IPS-18a (cell line): ENCODE results near the gene UHRF1.

Source experiments
- H3K27ac ChIP-seq: one replicate; pipeline ENCODE4 v1.5.1; 2013; ENCODE audit warnings: low read length
- H3K27me3 ChIP-seq: one replicate; pipeline ENCODE4 v1.6.1; 2013; ENCODE audit warnings: mild to moderate bottlenecking, low read length; ENCODE audit not compliant: control insufficient read depth, insufficient read depth
- H3K36me3 ChIP-seq: one replicate; pipeline ENCODE4 v1.6.1; 2013; ENCODE audit warnings: low read depth, low read length; ENCODE audit not compliant: control insufficient read depth
- H3K4me1 ChIP-seq: one replicate; pipeline ENCODE4 v1.6.1; 2013; ENCODE audit warnings: low read depth, low read length; ENCODE audit not compliant: control insufficient read depth
- H3K4me3 ChIP-seq: one replicate; pipeline ENCODE4 v1.5.1; 2013; ENCODE audit warnings: low read length
- H3K9ac ChIP-seq: one replicate; pipeline ENCODE4 v1.6.1; 2013; ENCODE audit warnings: mild to moderate bottlenecking, low read length, moderate library complexity
- H3K9me3 ChIP-seq: one replicate; pipeline ENCODE4 v1.6.1; 2013; ENCODE audit warnings: low read depth, low read length; ENCODE audit not compliant: control insufficient read depth

The UHRF1 gene

GRCh38 chr19:4976401-4977298 is 67.3 kb downstream of the UHRF1 start:
- H3K27ac ChIP-seq, result no peak overlapping the region
- H3K9ac ChIP-seq, result no peak overlapping the region
- no peaks in the 10 kb centered on the region for H3K4me1 ChIP-seq
- no peaks in the 10 kb centered on the region for H3K27me3 ChIP-seq
- H3K4me3 ChIP-seq, result no peak overlapping the region
- no peaks in the 10 kb centered on the region for H3K36me3 ChIP-seq
- no peaks in the 10 kb centered on the region for H3K9me3 ChIP-seq

GRCh38 chr19:4977299-4978174 is 68.2 kb downstream of the UHRF1 start:
- no peaks in the 10 kb centered on the region for H3K27me3 ChIP-seq
- no peak overlapping the region for H3K9ac ChIP-seq
- H3K9me3 ChIP-seq, result no peaks in the 10 kb centered on the region
- no peak overlapping the region for H3K4me3 ChIP-seq
- H3K4me1 ChIP-seq, result no peaks in the 10 kb centered on the region
- H3K36me3 ChIP-seq, result no peaks in the 10 kb centered on the region
- H3K27ac ChIP-seq, result no peak overlapping the region

GRCh38 chr19:4979211-4979807 is 70.0 kb downstream of the UHRF1 start:
- Histone ChIP-seq H3K9ac (no peak overlapping the region), H3K27ac (no peak overlapping the region), H3K36me3 (no peaks in the 10 kb centered on the region), H3K4me3 (no peak overlapping the region), H3K9me3 (no peaks in the 10 kb centered on the region), H3K27me3 (no peaks in the 10 kb centered on the region), H3K4me1 (no peaks in the 10 kb centered on the region)

GRCh38 chr19:4980067-4980466 is 70.8 kb downstream of the UHRF1 start:
- Histone ChIP-seq H3K9me3 (no peaks in the 10 kb centered on the region), H3K27me3 (no peaks in the 10 kb centered on the region), H3K4me3 (no peak overlapping the region), H3K4me1 (no peaks in the 10 kb centered on the region), H3K36me3 (no peaks in the 10 kb centered on the region), H3K9ac (no peak overlapping the region), H3K27ac (no peak overlapping the region)

- Histone ChIP-seq H3K4me3 (no peak overlapping the region), H3K27ac (no peak overlapping the region), H3K36me3 (no peaks in the 10 kb centered on the region), H3K4me1 (no peaks in the 10 kb centered on the region), H3K27me3 (no peaks in the 10 kb centered on the region), H3K9me3 (no peaks in the 10 kb centered on the region), H3K9ac (no peak overlapping the region)
These were observed 71.8 kb downstream of the UHRF1 start for GRCh38 chr19:4980838-4981680.

- no peak overlapping the region for H3K27ac ChIP-seq
- H3K9me3 ChIP-seq, result no peaks in the 10 kb centered on the region
- H3K27me3 ChIP-seq, result no peaks in the 10 kb centered on the region
- H3K36me3 ChIP-seq, result no peaks in the 10 kb centered on the region
- no peak overlapping the region for H3K9ac ChIP-seq
- no peaks in the 10 kb centered on the region for H3K4me1 ChIP-seq
- no peak overlapping the region for H3K4me3 ChIP-seq
These were observed 72.3 kb downstream of the UHRF1 start for GRCh38 chr19:4981681-4981958.

GRCh38 chr19:4983346-4984105 is 74.2 kb downstream of the UHRF1 start:
- Histone ChIP-seq H3K9ac (no peak overlapping the region), H3K27me3 (no peaks in the 10 kb centered on the region), H3K36me3 (no peaks in the 10 kb centered on the region), H3K4me1 (no peaks in the 10 kb centered on the region), H3K4me3 (no peak overlapping the region), H3K9me3 (no peaks in the 10 kb centered on the region), H3K27ac (no peak overlapping the region)

- H3K27me3 ChIP-seq, result no peaks in the 10 kb centered on the region
- H3K4me1 ChIP-seq, result no peaks in the 10 kb centered on the region
- H3K36me3 ChIP-seq, result no peaks in the 10 kb centered on the region
- no peak overlapping the region for H3K27ac ChIP-seq
- no peak overlapping the region for H3K4me3 ChIP-seq
- no peaks in the 10 kb centered on the region for H3K9me3 ChIP-seq
- no peak overlapping the region for H3K9ac ChIP-seq
These were observed 74.7 kb downstream of the UHRF1 start for GRCh38 chr19:4984106-4984380.

- Histone ChIP-seq H3K27me3 (no peaks in the 10 kb centered on the region), H3K27ac (no peak overlapping the region), H3K9me3 (no peaks in the 10 kb centered on the region), H3K4me1 (no peaks in the 10 kb centered on the region), H3K4me3 (no peak overlapping the region), H3K9ac (no peak overlapping the region), H3K36me3 (no peaks in the 10 kb centered on the region)
These were observed 75.2 kb downstream of the UHRF1 start for GRCh38 chr19:4984438-4984990.

GRCh38 chr19:4985551-4985991 is 76.3 kb downstream of the UHRF1 start:
- Histone ChIP-seq H3K27ac (no peak overlapping the region), H3K9me3 (no peaks in the 10 kb centered on the region), H3K9ac (no peak overlapping the region), H3K36me3 (no peaks in the 10 kb centered on the region), H3K4me1 (no peaks in the 10 kb centered on the region), H3K4me3 (no peak overlapping the region), H3K27me3 (no peaks in the 10 kb centered on the region)
